OCI-LY3 (cell line): Measurements from ENCODE around the gene CCSER1.

ENCODE experiments used
- H2AFZ ChIP-seq: fragments of 200-600, 300-600 bp; shearing (Covaris generic); 2 replicates; pipeline ENCODE4 v1.6.0; 2014; ENCODE audit warnings: antibody characterized with exemption, low read depth, low read length
- H3K27ac ChIP-seq: fragments of 200-600, 300-600 bp; sonication (generic); 2 replicates; pipeline ENCODE4 v1.5.1; 2014; ENCODE audit warnings: mild to moderate bottlenecking, low read length, moderate library complexity, mixed read lengths
- H3K27me3 ChIP-seq: fragments of 200-600, 300-600 bp; sonication (generic); 2 replicates; pipeline ENCODE4 v1.6.1; 2014; ENCODE audit warnings: low read depth, low read length, mixed read lengths
- H3K36me3 ChIP-seq: fragments of 200-600, 300-600 bp; sonication (generic); replicated peaks from 2 replicates; pipeline ENCODE3; 2014; ENCODE audit warnings: low read depth, low read length, mixed read lengths
- H3K4me1 ChIP-seq: fragments of 300-600, 200-600 bp; sonication (generic); 2 replicates; pipeline ENCODE4 v1.6.1; 2014; ENCODE audit warnings: low read length, mixed read lengths
- H3K4me2 ChIP-seq: fragments of 200-600, 300-600 bp; sonication (generic); 2 replicates; pipeline ENCODE4 v1.6.1; 2014; ENCODE audit warnings: low read length, mixed read lengths
- H3K4me3 ChIP-seq: fragments of 300-600, 200-600 bp; sonication (generic); 2 replicates; pipeline ENCODE4 v1.5.1; 2014; ENCODE audit warnings: antibody characterized with exemption, mild to moderate bottlenecking, low read length, moderate library complexity
- H3K79me2 ChIP-seq: fragments of 300-600, 200-600 bp; shearing (Covaris generic); 2 replicates; pipeline ENCODE4 v1.6.1; 2014; ENCODE audit warnings: mild to moderate bottlenecking, low read length, mixed read lengths
- H3K9ac ChIP-seq: fragments of 300-600, 200-600 bp; shearing (Covaris generic); 2 replicates; pipeline ENCODE4 v1.6.0; 2014; ENCODE audit warnings: mild to moderate bottlenecking, low read length, moderate library complexity
- H3K9me3 ChIP-seq: fragments of 200-600, 300-600 bp; shearing (Covaris generic); 2 replicates; pipeline ENCODE4 v1.6.1; 2014; ENCODE audit warnings: low read length, mixed read lengths; ENCODE audit not compliant: insufficient read depth
- H4K20me1 ChIP-seq: fragments of 200-600, 300-600 bp; sonication (generic); 2 replicates; pipeline ENCODE4 v1.6.1; 2016; ENCODE audit warnings: low read length, mixed read lengths; ENCODE audit not compliant: insufficient read depth
- EZH2phosphoT487 ChIP-seq: fragments of 200-600 bp; shearing (Covaris generic); IDR thresholded peaks from 2 replicates; pipeline ENCODE4 v1.6.1; 2018; ENCODE audit warnings: antibody characterized with exemption, mixed run types, low read depth
- TF ChIP-seq, protein P1 (sequence below): fragments of 200-600, 300-600 bp; sonication (generic); IDR thresholded peaks from 2 replicates; pipeline ENCODE4 v1.5.1; 2014; ENCODE audit warnings: antibody characterized with exemption, low read length, low read depth

CCSER1 gene

DNA sequence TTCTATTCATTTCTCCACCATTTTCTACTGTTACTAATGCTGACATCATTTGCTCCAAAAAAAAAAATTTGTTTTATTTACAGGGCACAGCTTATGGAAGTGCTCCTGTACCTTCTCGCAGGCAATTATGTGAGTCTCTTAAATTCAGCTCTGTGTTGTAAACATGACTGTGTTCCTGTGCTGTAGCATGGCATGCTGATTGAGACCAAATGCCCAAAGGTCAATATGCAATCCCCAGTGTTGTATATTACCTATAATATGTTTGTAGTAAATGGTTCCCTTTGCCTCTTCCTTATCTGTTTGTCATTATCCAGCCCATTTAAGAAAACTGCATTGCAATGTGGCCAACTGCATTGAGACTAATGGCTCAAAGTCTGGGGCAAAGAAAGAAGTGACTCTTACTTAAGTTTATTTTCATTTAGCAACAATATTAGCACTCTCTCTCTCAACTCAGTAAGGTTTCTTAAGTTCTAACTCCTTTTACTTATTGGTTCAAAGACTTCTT lies 1156.6 kb downstream of the CCSER1 start:
- Histone ChIP-seq H3K27me3 (no peaks in the 10 kb centered on the region), H3K4me3 (no peak overlapping the region), H4K20me1 (no peaks in the 10 kb centered on the region), H3K4me2 (no peak overlapping the region), H3K9ac (no peak overlapping the region), H3K36me3 (no peaks in the 10 kb centered on the region), H3K4me1 (no peaks in the 10 kb centered on the region), H3K27ac (no peak overlapping the region), H3K79me2 (no peaks in the 10 kb centered on the region), H2AFZ (no peak overlapping the region), H3K9me3 (no peaks in the 10 kb centered on the region)
- no peak for TF ChIP-seq EZH2phosphoT487
- TF ChIP-seq, protein P1, sequence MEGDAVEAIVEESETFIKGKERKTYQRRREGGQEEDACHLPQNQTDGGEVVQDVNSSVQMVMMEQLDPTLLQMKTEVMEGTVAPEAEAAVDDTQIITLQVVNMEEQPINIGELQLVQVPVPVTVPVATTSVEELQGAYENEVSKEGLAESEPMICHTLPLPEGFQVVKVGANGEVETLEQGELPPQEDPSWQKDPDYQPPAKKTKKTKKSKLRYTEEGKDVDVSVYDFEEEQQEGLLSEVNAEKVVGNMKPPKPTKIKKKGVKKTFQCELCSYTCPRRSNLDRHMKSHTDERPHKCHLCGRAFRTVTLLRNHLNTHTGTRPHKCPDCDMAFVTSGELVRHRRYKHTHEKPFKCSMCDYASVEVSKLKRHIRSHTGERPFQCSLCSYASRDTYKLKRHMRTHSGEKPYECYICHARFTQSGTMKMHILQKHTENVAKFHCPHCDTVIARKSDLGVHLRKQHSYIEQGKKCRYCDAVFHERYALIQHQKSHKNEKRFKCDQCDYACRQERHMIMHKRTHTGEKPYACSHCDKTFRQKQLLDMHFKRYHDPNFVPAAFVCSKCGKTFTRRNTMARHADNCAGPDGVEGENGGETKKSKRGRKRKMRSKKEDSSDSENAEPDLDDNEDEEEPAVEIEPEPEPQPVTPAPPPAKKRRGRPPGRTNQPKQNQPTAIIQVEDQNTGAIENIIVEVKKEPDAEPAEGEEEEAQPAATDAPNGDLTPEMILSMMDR, result no peak

DNA sequence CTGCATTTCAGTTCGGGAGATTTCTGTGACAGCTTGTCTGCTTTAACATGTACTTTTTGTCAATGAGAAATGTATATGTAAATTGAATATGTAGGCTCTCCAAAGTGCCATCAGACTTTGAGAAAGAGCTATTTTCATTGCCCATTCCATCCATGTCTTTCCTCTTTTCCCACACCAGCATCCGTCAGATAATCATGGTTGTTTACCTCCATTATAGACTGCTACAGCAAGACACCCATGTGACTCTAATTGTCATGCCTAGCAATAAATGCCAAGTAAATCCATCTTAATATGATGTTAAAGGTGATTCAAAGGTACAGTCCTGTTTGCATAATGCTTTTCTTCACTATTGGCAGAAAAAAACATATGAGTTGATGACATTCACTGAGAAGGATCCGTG lies 1157.3 kb downstream of the CCSER1 start:
- no peaks in the 10 kb centered on the region for H3K36me3 ChIP-seq
- no peak for TF ChIP-seq EZH2phosphoT487
- TF ChIP-seq, protein P1, result no peak
- H3K79me2 ChIP-seq, result no peaks in the 10 kb centered on the region
- H3K9ac ChIP-seq, result no peak overlapping the region
- no peaks in the 10 kb centered on the region for H3K9me3 ChIP-seq
- no peak overlapping the region for H3K4me3 ChIP-seq
- no peaks in the 10 kb centered on the region for H3K4me1 ChIP-seq
- no peaks in the 10 kb centered on the region for H4K20me1 ChIP-seq
- no peak overlapping the region for H2AFZ ChIP-seq
- no peak overlapping the region for H3K4me2 ChIP-seq
- H3K27ac ChIP-seq, result no peak overlapping the region
- H3K27me3 ChIP-seq, result no peaks in the 10 kb centered on the region

DNA sequence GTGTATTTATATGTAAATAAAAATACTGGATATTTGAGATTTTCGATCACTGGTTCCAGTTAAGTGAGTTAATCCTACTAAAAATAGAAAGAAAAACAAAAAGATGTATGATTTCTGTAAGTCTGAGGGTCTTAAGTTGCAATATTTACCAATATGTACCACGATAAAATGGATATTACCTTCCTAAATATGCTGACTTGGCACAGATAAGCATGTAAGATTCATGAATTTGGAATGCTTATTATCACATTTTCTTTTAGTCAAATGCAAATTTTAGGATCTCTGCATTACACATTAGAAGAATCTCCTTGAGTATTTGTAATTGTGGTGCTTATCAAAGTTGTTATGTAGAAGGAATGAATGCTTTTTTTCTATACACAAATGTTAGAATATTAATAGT lies 1158.3 kb downstream of the CCSER1 start:
- no peaks in the 10 kb centered on the region for H3K79me2 ChIP-seq
- H3K27ac ChIP-seq, result no peak overlapping the region
- H3K27me3 ChIP-seq, result no peaks in the 10 kb centered on the region
- H3K9ac ChIP-seq, result no peak overlapping the region
- no peak overlapping the region for H3K4me2 ChIP-seq
- no peak overlapping the region for H3K4me3 ChIP-seq
- H4K20me1 ChIP-seq, result no peaks in the 10 kb centered on the region
- no peak overlapping the region for H2AFZ ChIP-seq
- H3K9me3 ChIP-seq, result no peaks in the 10 kb centered on the region
- H3K36me3 ChIP-seq, result no peaks in the 10 kb centered on the region
- no peak for TF ChIP-seq EZH2phosphoT487
- TF ChIP-seq, protein P1, result no peak
- H3K4me1 ChIP-seq, result no peaks in the 10 kb centered on the region

DNA sequence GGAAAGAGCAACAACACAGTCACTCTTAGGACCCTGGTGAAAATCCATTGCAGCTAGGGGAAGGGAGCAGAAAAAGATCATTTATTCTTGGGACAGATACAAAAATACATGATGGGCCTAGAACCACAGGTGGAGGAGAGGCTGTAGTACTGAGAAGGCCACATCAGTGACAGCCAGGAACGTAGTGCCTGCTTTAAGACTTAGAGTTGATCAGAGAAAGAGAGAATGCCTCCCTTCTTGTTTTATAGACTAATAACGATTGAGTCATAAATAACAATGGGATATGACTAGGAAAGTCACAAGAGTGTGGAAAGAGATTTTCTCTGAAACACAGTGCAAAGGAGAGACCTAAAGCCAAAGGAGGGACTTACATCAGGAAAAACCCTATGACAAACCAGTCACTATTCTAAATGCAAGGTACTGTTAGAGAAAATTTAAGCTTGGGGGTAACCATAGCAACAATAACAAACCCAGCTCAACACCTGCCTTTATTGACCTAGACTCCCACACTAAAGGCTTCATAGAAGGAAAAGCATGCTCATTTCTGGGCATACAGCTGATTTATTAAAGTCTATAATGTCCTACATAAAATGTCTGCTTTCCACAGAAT lies 1161.6 kb downstream of the CCSER1 start:
- Histone ChIP-seq H3K27ac (no peak overlapping the region), H3K27me3 (no peaks in the 10 kb centered on the region), H3K9me3 (no peaks in the 10 kb centered on the region), H3K79me2 (no peaks in the 10 kb centered on the region), H3K4me1 (no peaks in the 10 kb centered on the region), H3K36me3 (no peaks in the 10 kb centered on the region), H3K9ac (no peak overlapping the region), H2AFZ (no peak overlapping the region), H4K20me1 (no peaks in the 10 kb centered on the region), H3K4me3 (no peak overlapping the region), H3K4me2 (no peak overlapping the region)
- TF ChIP-seq EZH2phosphoT487, result no peak
- TF ChIP-seq, protein P1, result no peak
